ENCODE results near the gene SOX10.
"Not testable (repeated sequence)": the region's sequence is repeated elsewhere in the genome, so short reads cannot be mapped to it uniquely, and the experiment has no call there.

Gene SOX10

DNA sequence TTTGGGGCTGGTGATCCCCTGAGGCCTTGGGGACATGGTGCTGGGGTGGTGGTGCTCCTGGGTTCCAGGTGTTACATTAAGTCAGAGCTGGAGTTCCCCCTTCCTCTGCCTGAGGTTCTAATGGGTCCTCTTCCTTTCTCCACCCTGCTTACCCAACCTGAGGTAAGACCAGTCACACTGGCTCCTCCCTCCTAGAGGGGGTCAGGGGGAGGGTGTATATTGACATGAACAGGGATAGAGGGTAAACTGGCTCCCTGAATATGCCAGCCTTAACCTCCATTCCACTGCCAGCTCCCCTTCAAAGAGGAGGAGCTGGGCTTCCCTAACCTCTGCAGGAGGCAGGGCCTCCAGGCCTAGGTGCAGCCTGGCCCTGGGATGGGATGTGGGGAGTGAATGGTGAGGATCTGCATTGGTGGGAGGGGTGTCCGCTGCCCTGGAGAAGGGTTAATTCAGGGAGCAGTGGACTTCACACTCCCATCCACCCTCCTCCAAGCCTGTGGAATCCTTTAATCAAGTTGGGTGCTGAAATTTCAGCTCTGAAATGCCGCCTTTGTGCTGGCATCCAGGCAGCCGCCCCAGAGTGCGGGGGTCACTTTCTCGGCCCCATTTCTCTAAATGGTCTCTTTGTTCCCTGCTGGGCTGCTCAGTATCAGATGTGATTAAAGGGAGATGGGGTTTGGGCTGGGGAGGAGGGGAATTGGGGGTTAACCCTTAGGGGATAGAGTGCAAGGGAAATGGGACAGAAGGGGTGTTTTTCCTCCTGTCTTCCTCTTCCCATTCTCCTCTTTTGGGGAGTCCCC, 15.7 kb downstream of the SOX10 start:
- in situ Hi-C loops (cut with MboI; ENCODE audit: low pct_unique_long_range_greater_than_20kb, low sequenced_read_pairs): no loop called here
- DNase-seq: no peak

DNA sequence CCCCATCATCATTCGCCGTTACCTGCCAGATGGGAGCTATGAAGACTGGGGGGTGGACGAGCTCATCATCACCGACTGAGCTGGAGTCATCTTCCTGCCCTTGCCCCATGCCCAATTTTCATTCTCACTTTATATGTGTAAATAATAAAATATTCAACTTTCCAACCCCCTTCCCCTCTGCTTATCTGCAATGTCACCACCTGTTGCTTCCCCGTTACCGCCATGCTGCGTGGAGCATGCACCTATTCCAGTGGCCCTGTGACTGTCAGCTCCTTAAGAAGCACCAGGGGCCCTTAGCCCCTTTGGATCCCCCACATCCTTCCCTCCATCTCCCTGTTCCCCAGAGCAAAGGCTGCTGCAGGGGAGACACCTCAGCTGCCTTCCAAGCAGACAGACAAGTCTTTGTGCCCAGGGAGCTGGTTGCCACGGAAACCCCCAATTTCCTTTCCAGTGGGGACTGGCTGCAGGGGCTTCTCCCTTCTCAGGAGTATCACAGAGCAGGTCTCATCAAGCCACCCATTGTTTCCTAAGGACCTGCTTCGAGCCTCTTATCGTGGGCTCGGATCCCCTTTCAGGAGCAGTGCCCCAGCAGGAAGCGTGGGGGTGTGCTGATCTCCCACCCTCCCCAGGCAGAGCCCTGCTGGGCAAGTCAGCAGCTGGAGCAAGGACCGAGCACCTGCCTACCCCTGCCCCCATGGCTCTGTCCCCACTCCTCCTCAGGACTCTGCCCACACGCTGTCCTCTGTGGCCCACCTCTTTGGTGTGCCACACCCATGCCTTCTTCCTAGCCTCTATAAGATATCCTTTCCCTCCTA, 16.5 kb downstream of the SOX10 start:
- DNase-seq: no peak
- in situ Hi-C loops (cut with MboI; ENCODE audit: low pct_unique_long_range_greater_than_20kb, low sequenced_read_pairs): no loop called here

DNA sequence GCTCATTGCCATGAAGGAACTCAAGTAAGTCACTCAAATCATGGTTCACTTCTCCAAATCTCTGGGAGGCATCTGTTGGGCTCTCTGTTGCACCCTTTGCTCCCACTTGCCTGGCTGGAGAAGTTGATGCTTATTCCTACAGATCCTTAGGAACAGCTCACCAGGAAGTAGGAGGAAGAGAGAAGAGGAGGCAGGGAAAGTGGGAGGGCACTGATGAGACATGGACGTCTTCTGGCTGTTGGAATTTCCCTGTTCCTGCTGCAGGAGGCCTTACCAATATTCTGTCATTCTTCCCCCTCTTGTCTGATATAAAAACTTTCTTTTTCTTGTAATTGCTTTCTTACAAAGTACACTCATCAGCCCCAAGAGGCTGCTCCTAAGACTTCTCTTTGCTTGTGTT, 17.2 kb downstream of the SOX10 start:
- in situ Hi-C loops (cut with MboI; ENCODE audit: low pct_unique_long_range_greater_than_20kb, low sequenced_read_pairs): no loop called here
- no peak for DNase-seq

DNA sequence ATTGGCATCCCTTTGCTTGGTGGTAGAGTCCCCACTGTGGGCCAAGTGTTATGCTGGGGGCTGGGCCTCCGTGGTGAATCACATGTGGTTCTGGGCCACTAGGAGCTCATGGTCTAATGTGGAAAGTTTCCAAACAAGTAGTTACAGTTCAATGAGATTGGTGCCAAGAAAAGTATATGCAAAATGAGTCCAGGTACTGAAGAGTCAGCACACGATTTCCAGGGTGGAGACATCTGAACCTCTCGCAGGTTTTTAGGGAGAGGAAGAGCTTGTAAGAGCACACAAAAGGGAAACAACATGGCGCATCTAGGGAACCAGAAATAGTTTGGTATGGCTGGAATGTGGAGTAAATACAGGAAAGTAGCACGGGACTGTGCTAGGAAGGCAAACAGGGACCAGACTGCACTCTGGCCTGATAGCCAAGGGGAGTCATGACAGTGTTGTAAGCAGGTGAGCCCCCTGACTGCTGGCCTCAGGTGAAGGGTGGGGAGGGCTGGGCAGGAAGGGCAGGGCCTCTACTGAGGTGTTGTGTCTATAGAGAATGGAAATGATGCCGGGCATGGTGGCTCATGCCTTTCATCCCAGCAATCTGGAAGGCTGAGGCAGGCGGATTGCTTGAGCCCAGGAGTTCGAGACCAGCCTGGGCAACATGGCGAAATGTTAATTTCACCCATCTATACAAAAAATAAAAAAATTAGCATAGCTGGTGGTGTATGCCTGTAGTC, 18.3 kb downstream of the SOX10 start:
- in situ Hi-C loops (cut with MboI; ENCODE audit: low pct_unique_long_range_greater_than_20kb, low sequenced_read_pairs): no loop called here
- DNase-seq: no peak

DNA sequence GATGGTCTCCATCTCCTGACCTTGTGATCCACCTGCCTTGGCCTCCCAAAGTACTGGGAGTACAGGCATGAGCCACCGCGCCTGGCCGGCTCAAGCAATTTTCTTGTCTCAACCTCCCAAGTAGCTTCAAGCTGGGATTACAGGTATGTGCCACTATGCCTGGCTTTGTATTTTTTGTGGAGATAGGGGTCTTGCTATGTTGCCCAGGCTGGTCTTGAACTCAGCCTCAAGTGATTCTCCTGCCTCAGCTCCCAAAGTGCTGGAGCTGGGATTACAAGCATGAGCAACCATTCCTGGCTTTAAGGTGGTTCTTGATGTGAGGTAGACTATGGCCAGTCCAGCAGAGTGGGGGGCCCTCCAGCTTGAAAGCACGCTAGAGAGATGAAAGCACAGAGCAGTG, 23.3 kb downstream of the SOX10 start:
- in situ Hi-C loops (cut with MboI; ENCODE audit: low pct_unique_long_range_greater_than_20kb, low sequenced_read_pairs): no loop called here
- DNase-seq: no peak

DNA sequence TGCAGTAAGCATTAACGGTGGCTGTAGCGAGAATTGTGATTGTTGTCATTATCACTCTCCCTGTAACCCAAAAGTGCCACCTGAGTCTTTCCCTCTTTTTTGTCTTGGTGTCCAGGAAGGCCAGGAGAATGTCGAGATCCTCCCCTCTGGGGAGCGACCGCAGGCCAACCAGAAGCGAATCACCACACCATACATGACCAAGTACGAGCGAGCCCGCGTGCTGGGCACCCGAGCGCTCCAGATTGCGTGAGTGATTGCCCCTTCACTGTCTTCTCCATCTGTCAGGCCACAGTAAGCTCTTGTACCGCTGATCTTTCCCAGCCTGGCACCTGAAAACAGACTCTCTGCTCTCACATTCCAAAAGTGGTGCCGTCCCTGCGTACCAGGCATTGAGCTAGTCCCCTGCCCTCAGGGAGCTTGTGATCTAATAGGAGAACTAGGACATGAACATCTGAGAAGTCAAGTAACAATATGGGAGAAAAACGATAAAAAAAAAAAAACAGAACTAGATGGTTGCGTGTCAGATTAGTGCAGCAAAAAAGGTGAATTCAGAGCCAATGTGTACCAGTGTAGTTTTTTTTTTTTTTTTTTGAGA, 25.0 kb downstream of the SOX10 start:
- DNase-seq: no peak
- in situ Hi-C loops (cut with MboI; ENCODE audit: low pct_unique_long_range_greater_than_20kb, low sequenced_read_pairs): no loop called here

- no peak for DNase-seq
- in situ Hi-C loops (cut with MboI; ENCODE audit: low pct_unique_long_range_greater_than_20kb, low sequenced_read_pairs): no loop called here
These were observed 27.1 kb downstream of the SOX10 start for GRCh38 chr22:37957232-37957631.

GRCh38 chr22:37955825-37956397, 28.4 kb downstream of the SOX10 start:
- in situ Hi-C loops (cut with MboI; ENCODE audit: low pct_unique_long_range_greater_than_20kb, low sequenced_read_pairs); DNase-seq: not testable (repeated sequence)

DNA sequence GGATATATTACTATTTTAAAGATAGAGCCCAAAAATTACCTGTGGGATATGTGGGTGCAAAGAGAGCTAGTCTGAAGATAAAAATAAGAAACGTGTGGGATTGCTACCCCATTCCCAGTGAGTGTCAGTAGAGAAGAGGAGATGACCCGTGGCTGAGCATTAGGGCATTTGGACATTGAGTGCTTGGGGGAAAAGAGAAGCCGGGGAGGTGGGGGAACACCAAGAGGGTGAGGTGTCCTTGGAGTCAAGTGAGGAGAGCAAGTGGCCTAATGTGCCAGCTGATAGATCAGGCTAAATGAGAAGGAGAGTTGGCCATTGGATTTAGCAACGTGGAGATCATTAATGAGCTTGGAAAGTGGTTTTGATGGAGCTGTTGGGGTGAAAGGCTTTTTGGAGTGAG, 29.7 kb downstream of the SOX10 start:
- DNase-seq: no peak
- in situ Hi-C loops (cut with MboI; ENCODE audit: low pct_unique_long_range_greater_than_20kb, low sequenced_read_pairs): no loop called here

DNA sequence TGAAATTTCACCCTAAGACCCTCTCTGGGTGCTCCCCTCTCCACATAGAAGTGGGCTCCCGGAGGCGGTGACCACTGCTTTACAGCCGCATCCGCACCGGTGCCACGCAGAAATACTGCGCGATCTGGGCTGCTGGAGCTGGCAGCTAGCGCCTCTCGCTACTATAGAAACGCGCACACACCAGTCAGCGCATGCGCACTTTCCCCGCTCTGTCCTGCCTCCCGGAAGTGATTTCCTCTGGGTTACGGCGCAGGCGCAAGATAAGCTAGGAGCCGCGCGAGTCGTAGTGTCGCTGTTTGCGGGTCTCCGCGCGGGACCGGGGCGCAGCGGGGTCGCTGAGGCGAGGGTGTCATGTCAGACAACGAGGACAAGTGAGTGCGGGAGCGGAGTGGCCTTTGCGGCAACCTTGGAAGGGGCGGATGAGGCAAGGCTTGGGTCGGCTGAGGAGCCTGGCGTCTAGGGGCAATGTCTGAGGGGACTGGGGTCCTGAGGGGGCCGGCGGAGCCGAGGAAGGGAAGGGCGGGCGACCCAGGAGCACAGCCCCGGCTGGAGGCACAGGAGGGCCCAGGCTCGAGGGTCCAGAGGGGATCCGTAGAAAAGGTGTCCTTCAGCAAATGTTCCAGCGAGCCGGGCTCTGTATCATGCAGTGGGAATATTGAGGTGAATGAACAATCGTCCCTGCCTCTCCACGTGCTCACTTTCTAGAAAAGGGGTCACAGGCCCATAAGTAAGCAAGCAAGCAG, 30.7 kb downstream of the SOX10 start, which contains the start of the genes C22orf23 and POLR2F:
C22orf23 (minus strand) TSS at position 165 of the 743 bp plus-strand sequence. CDS start 452 bp downstream, outside the sequence.
POLR2F (plus strand) TSS at position 263 of the 743 bp plus-strand sequence; CDS start at position 352, 89 bp downstream.
- DNase-seq: peak; percentile 94
- in situ Hi-C loops (cut with MboI; ENCODE audit: low pct_unique_long_range_greater_than_20kb, low sequenced_read_pairs): no loop called here

DNA sequence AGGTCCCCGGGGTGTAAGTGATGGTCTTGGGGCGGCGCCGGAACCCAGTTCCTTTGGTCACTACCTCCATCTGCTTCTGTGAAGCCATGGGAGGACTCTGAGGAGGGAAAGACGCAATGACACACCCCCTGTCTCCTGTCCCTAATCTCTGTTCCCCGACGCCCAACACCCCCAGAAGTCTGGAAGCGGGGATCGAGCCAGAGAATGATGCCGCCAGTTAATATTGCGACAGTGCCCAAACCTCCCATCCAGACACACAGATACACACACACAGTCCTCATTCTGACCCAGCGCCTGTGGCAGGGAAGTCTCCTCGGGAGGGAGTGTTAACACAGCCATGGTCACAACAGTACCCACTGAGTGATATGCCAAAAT, 31.3 kb downstream of the SOX10 start:
- in situ Hi-C loops (cut with MboI; ENCODE audit: low pct_unique_long_range_greater_than_20kb, low sequenced_read_pairs): no loop called here
- no peak for DNase-seq

- DNase-seq; in situ Hi-C loops (cut with MboI; ENCODE audit: low pct_unique_long_range_greater_than_20kb, low sequenced_read_pairs): not testable (repeated sequence)
These were observed 31.7 kb downstream of the SOX10 start for GRCh38 chr22:37952629-37953028.

DNA sequence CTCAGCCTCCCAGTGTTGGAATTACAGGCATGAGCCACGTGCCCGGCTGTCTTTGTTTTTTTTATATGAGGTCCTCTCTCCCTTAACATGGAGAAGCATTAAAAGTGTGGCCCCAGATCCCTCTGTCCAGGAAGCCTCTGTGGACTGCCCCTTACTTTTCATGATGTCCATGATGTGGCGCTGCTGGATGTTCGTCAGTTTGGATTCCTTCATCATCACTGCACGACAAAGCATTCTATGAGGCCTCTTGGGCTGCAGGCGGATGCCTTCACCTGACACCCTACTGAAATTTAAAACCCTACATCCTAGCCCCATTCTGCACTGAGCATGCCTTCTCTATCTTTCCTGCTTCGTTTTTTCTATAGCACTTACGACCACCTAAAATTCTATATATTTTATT, 33.0 kb downstream of the SOX10 start:
- in situ Hi-C loops (cut with MboI; ENCODE audit: low pct_unique_long_range_greater_than_20kb, low sequenced_read_pairs): no loop called here
- DNase-seq: peak; percentile 9

- DNase-seq; in situ Hi-C loops (cut with MboI; ENCODE audit: low pct_unique_long_range_greater_than_20kb, low sequenced_read_pairs): not testable (repeated sequence)
These were observed 37.1 kb downstream of the SOX10 start for GRCh38 chr22:37947142-37947795.

- DNase-seq; in situ Hi-C loops (cut with MboI; ENCODE audit: low pct_unique_long_range_greater_than_20kb, low sequenced_read_pairs): not testable (repeated sequence)
These were observed 39.9 kb downstream of the SOX10 start for GRCh38 chr22:37944423-37944822.

GRCh38 chr22:37943825-37944198, 40.5 kb downstream of the SOX10 start:
- no peak for DNase-seq
- in situ Hi-C loops (cut with MboI; ENCODE audit: low pct_unique_long_range_greater_than_20kb, low sequenced_read_pairs): no loop called here

DNA sequence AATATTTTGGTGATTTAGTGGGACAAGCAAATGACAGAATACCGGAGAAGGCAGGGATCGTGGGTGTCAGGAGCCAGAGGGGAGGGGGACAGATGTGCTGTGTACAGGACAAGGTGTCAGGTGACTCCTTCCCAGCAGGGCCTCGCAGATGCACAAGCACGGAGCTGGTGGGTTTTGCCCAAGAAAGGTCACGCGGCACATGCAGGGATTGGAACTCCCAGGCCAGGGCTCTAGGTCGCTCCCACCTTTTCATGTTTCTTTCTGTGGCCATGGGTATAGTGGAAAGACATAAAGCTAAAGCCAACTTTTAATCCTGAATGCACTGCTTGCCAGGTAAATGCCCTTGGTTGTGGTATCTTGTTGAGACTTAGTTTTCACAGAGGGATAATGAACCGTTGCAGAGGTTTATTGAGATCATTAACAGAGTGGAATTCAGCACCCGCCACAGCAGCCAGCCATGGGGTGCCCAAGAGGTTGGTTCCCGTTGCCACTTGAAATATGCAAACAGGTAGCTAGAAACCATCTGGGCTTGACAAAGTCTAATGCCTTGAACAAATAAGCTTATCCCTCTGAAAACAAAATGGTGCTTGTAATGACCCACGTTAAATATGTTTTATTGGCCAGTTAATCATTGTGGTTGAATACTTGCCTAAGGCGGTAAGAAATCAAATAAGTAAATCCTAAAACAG, 41.1 kb downstream of the SOX10 start:
- in situ Hi-C loops (cut with MboI; ENCODE audit: low pct_unique_long_range_greater_than_20kb, low sequenced_read_pairs): no loop called here
- no peak for DNase-seq

Data from KBM-7 (cell line).